Panc1 (cell line): ENCODE results near the gene KLK12. TPM values are rescaled to one million over a fixed set of nuclear protein-coding genes. Genes with fewer than 3 reads are reported as not detected.

Experiments used
- ATAC-seq: fragments of 200-7000 bp; cut with Tn5 transposase; 2 replicates; pipeline ENCODE4 v1.9.1; 2020; ENCODE audit warnings: mild to moderate bottlenecking, moderate library complexity
- BruUV-seq: library from RNA; stranded (reverse); fragments of 400-500 nt; replicated peaks from 2 replicates; lab custom pipeline; 2021; lab: Mats Ljungman, UMichigan
- CTCF ChIA-PET: fragments of 300-600 bp; sonication (Branson Sonifier 250); formaldehyde crosslinking; loops from one replicate; lab custom pipeline; 2022; ENCODE audit warnings: antibody characterized with exemption; lab: Charles Lee
- POLR2A ChIA-PET: fragments of 300-600 bp; sonication (Branson Sonifier 250); formaldehyde crosslinking; loops from one replicate; lab custom pipeline; 2022; ENCODE audit warnings: antibody characterized with exemption; lab: Charles Lee
- DNase-seq: peaks from one replicate; pipeline ENCODE4 v3.0.0-alpha.2; 2010; ENCODE audit warnings: low read depth, low spot score
- H3K27ac ChIP-seq: 2 replicates; pipeline ENCODE4 v1.5.1; 2011; ENCODE audit warnings: mild to moderate bottlenecking, low read length, inconsistent platforms
- H3K27me3 ChIP-seq: fragments of 200-500 bp; sonication (Bioruptor generic); 2 replicates; pipeline ENCODE4 v1.6.0; 2014; ENCODE audit warnings: low read length, inconsistent platforms; ENCODE audit not compliant: control insufficient read depth, insufficient read depth
- H3K36me3 ChIP-seq: fragments of 200-500 bp; sonication (Bioruptor generic); 2 replicates; pipeline ENCODE4 v1.5.1; 2014; ENCODE audit warnings: inconsistent platforms, mild to moderate bottlenecking, low read length, moderate library complexity; ENCODE audit not compliant: control insufficient read depth, insufficient read depth
- H3K4me1 ChIP-seq: 2 replicates; pipeline ENCODE4 v1.5.1; 2011; ENCODE audit warnings: inconsistent platforms, mild to moderate bottlenecking, low read length, moderate library complexity; ENCODE audit not compliant: control insufficient read depth, insufficient read depth
- H3K4me3 ChIP-seq, 2 experiments: 2 replicates each; pipeline ENCODE4 v1.5.1; 2011 to 2012; ENCODE audit warnings: low read depth in 2 of 2, low read length in 2 of 2, mild to moderate bottlenecking in 2 of 2, inconsistent platforms in 1 of 2, moderate library complexity in 1 of 2
- H3K9me3 ChIP-seq: fragments of 200-500 bp; sonication (Bioruptor generic); 2 replicates; pipeline ENCODE4 v1.5.1; 2014; ENCODE audit warnings: low read depth, mild to moderate bottlenecking, inconsistent platforms, low read length, moderate library complexity; ENCODE audit not compliant: control insufficient read depth, insufficient read depth
- CTCF ChIP-seq: fragments of 450-650 bp; IDR thresholded peaks from 2 replicates; pipeline ENCODE4 v1.5.1; 2017; ENCODE audit warnings: mild to moderate bottlenecking
- POLR2AphosphoS5 ChIP-seq: IDR thresholded peaks from 2 replicates; pipeline ENCODE4 v1.6.1; 2012; ENCODE audit warnings: mild to moderate bottlenecking, low read depth, low read length, moderate library complexity
- REST ChIP-seq, 2 experiments: IDR thresholded peaks; 2 replicates each; pipeline ENCODE4 v1.6.1; 2011 to 2012; ENCODE audit warnings: low read depth in 2 of 2, control low read depth in 1 of 2, low read length in 1 of 2, mild to moderate bottlenecking in 1 of 2, moderate library complexity in 1 of 2; ENCODE audit not compliant: insufficient read depth in 1 of 2
- SIN3A ChIP-seq: IDR thresholded peaks from 2 replicates; pipeline ENCODE4 v1.6.1; 2012; ENCODE audit warnings: low read depth, mild to moderate bottlenecking, low read length, moderate library complexity, borderline replicate concordance; ENCODE audit not compliant: insufficient read depth
- TCF7L2 ChIP-seq: IDR thresholded peaks from 2 replicates; pipeline ENCODE4 v1.6.1; 2011; ENCODE audit warnings: mild to moderate bottlenecking, low read depth, low read length, inconsistent platforms
- in situ Hi-C: cut with HindIII; loops from 2 replicates; pipeline ENCODE4 v1.10.0; 2016; ENCODE audit warnings: low sequenced_read_pairs, low pct_unique_long_range_greater_than_20kb
- intact Hi-C: fragments of 100-400 bp; cut with micrococcal nuclease; formaldehyde crosslinking; loops from one replicate; pipeline ENCODE4 v1.10.0; 2022; ENCODE audit not compliant: unreplicated experiment
- total RNA-seq: library from RNA; stranded (reverse); gene quantifications from one replicate; pipeline ENCODE4 v1.2.1, GENCODE V29; 2021; ENCODE audit not compliant: unreplicated experiment

The KLK12 gene
- total RNA-seq, 1 experiment from 2014 or later = not detected

GRCh38 chr19:51019544-51019925 is 15.3 kb downstream of the KLK12 start, which contains the start of gene KLK10:
TSS of gene KLK10 (minus strand) at chr19:51019709. CDS start at chr19:51019130, 579 bp downstream.
- Histone ChIP-seq H3K27me3 (peaks cover 2% of the 10 kb centered on the region; the same call in 1 of the 2 replicates), H3K4me3 (peak within 1 kb of the TSS; percentile 30 to 50), H3K4me1 (peaks cover 3% of the 10 kb centered on the region), H3K9me3 (no peaks in the 10 kb centered on the region), H3K27ac (no peak within 1 kb of the TSS), H3K36me3 (no peaks in the 10 kb centered on the region; the same call in 1 of the 2 replicates)
- ChIA-PET POLR2A (interaction anchor here (0.6 kb wide), 1 partner anchor 15 kb away, joined by 11 read pairs; the partner anchor contains the start of gene KLK12), CTCF (interaction anchor here (0.6 kb wide), 1 partner anchor 95 kb away, joined by 6 read pairs; no protein-coding TSS in a partner anchor)
- no TSS peak for BruUV-seq
- intact Hi-C loops (no loop called here), in situ Hi-C loops (no loop called here)
- TF ChIP-seq POLR2AphosphoS5 (no peak), REST (IDR thresholded peaks at IDR 0.05; ENCODE audit: insufficient read depth in 1 of 2, low read depth in 2 of 2, low read length in 1 of 2) (no peak), TCF7L2 (no peak), CTCF (no peak), SIN3A (no peak)
- DNase-seq (no peak), ATAC-seq (no peak)

- no peaks in the 10 kb centered on the region for H3K9me3 ChIP-seq
- POLR2A ChIA-PET = interaction anchor here (0.5 to 0.6 kb wide), 3 partner anchors 16 to 318 kb away, joined by 3 to 11 read pairs (median 7); partner anchors contain the start of gene KLK12
- H3K36me3 ChIP-seq = no peaks in the 10 kb centered on the region; the same call in 1 of the 2 replicates
- peak overlapping the region; percentile 30 to 50 for H3K4me3 ChIP-seq
- peaks cover 3% of the 10 kb centered on the region for H3K4me1 ChIP-seq
- in situ Hi-C loops (no loop called here), intact Hi-C loops (no loop called here)
- TF ChIP-seq REST (IDR thresholded peaks at IDR 0.05; ENCODE audit: insufficient read depth in 1 of 2, low read depth in 2 of 2, low read length in 1 of 2) (no peak), POLR2AphosphoS5 (no peak), SIN3A (no peak), CTCF (no peak), TCF7L2 (no peak)
- no peak for DNase-seq
- CTCF ChIA-PET = interaction anchor here (0.6 to 1.0 kb wide), 3 partner anchors 18 to 95 kb away, joined by 4 to 9 read pairs (median 6); partner anchors contain the start of gene KLK8
- BruUV-seq = no TSS peak
- ATAC-seq = peak; percentile 52; the same call in 1 of the 2 replicates
- H3K27ac ChIP-seq = no peak overlapping the region
- H3K27me3 ChIP-seq = peaks cover 2% of the 10 kb centered on the region; the same call in 1 of the 2 replicates
These were observed 15.9 kb downstream of the KLK12 start for GRCh38 chr19:51018745-51019543.
